ENCODE results near the gene TMEM45A. TPM values are rescaled to one million over a fixed set of nuclear protein-coding genes. Genes with fewer than 3 reads are reported as not detected.

The TMEM45A gene
- polyA plus RNA-seq, 1 of the 3 experiments (the other 2 are of a cell fraction) = 6.4 TPM

DNA sequence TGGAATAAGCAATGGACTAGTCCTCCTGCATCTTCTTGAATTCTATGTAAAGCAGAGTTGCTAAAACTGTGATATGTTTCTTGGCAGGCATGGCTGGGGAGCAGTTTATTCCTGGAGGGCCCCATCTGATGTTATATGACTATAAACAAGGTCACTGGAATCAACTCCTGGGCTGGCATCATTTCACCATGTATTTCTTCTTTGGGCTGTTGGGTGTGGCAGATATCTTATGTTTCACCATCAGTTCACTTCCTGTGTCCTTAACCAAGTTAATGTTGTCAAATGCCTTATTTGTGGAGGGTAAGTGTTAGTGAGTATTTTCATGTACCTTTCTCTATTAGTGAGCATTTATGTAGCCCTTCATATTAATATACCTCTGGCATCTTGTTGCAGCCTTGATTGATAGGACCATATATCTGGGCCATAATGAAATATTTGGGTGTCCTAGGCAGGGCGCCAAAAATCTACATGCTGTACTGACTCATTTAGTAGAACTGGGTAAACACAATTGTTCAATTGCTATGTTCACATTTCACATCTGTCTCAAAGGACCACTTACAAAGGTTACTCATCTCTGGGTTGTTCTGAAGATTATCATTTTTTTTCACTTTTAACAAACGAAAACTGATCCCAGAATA lies 64.4 kb downstream of the TMEM45A start (continued):
- no peak for TF ChIP-seq GABPA (IDR thresholded peaks at IDR 0.05; ENCODE audit: low read depth)
- no peak for TF ChIP-seq FOXM1 (IDR thresholded peaks at IDR 0.05; ENCODE audit: low read depth)
- TF ChIP-seq ZBTB33 (IDR thresholded peaks at IDR 0.05; ENCODE audit: borderline replicate concordance, low read depth) = no peak
- no peak for TF ChIP-seq RCOR1 (IDR thresholded peaks at IDR 0.05; ENCODE audit: low read length)
- TF ChIP-seq YY1 (IDR thresholded peaks at IDR 0.05; ENCODE audit: low read depth) = no peak
- no peak for TF ChIP-seq POLR2AphosphoS5 (IDR thresholded peaks at IDR 0.05; ENCODE audit: low read depth, low read length)
- TF ChIP-seq USF2 (IDR thresholded peaks at IDR 0.05; ENCODE audit: borderline replicate concordance, low read depth, low read length) = no peak

- H3K27ac ChIP-seq (ENCODE audit: low read depth in 2 of 2, low read length in 1 of 2) = no peak overlapping the region
- no peaks in the 10 kb centered on the region for H3K36me3 ChIP-seq (replicated peaks in 1 of 2; ENCODE audit: control insufficient read depth in 1 of 2, insufficient read depth in 2 of 2, low read length in 1 of 2)
- no peak for TF ChIP-seq CHD2 (IDR thresholded peaks at IDR 0.05; ENCODE audit: low read length, partially characterized antibody)
- TF ChIP-seq YY1 (IDR thresholded peaks at IDR 0.05; ENCODE audit: low read depth) = no peak
- no peak for TF ChIP-seq REST (IDR thresholded peaks at IDR 0.05; ENCODE audit: low read depth, low read length)
- TF ChIP-seq ELF1 (IDR thresholded peaks at IDR 0.05) = no peak
- TF ChIP-seq TAF1 (IDR thresholded peaks at IDR 0.05; ENCODE audit: borderline replicate concordance, low read depth, low read length) = no peak
- TF ChIP-seq MXI1 (IDR thresholded peaks at IDR 0.05; ENCODE audit: low read depth, low read length) = no peak
- TF ChIP-seq, protein P1, sequence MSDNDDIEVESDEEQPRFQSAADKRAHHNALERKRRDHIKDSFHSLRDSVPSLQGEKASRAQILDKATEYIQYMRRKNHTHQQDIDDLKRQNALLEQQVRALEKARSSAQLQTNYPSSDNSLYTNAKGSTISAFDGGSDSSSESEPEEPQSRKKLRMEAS (IDR thresholded peaks at IDR 0.05; ENCODE audit: low read depth) = no peak
- TF ChIP-seq FOXJ3 (CRISPR knock-in tag; IDR thresholded peaks at IDR 0.05) = no peak
- TF ChIP-seq GABPA (IDR thresholded peaks at IDR 0.05; ENCODE audit: low read depth) = no peak
- TF ChIP-seq IRF3 (IDR thresholded peaks at IDR 0.05; ENCODE audit: low read depth, low read length) = no peak
- TF ChIP-seq FOSL2 (IDR thresholded peaks at IDR 0.05; ENCODE audit: borderline replicate concordance, low read depth) = no peak
- no peak for TF ChIP-seq NRF1 (IDR thresholded peaks at IDR 0.05; ENCODE audit: low read depth, low read length)
- DNase-seq = no peak
- H3K9me3 ChIP-seq = no peaks in the 10 kb centered on the region
- H3K4me3 ChIP-seq (ENCODE audit: low read depth in 2 of 2, low read length in 1 of 2) = no peak overlapping the region
- no peak overlapping the region for H3K9ac ChIP-seq
- H3K4me1 ChIP-seq (ENCODE audit: control insufficient read depth in 1 of 2, insufficient read depth in 2 of 2, low read depth in 1 of 2, low read length in 1 of 2) = peaks cover 12 to 19% of the 10 kb centered on the region in 2 experiments
- 95% methylated on average over 7 of the region's 7 CpGs for WGBS (ENCODE audit: low lambda C conversion rate)
- H3F3A ChIP-seq (replicated peaks; ENCODE audit: insufficient read depth) = peaks cover 4% of the 10 kb centered on the region
- no peak overlapping the region for H3K4me2 ChIP-seq
- H3K27me3 ChIP-seq (ENCODE audit: insufficient read depth) = no peaks in the 10 kb centered on the region
- ChIA-PET CTCF (interaction anchor here (1.0 kb wide), 1 partner anchor 96 kb away, joined by 3 read pairs; no protein-coding TSS in a partner anchor), POLR2A (no interaction called here)
- no peaks in the 10 kb centered on the region for H4K20me1 ChIP-seq (ENCODE audit: insufficient read depth)
- H3K79me2 ChIP-seq (ENCODE audit: insufficient read depth) = no peaks in the 10 kb centered on the region
- no peaks in the 10 kb centered on the region for H3K9me2 ChIP-seq
- H2AFZ ChIP-seq (ENCODE audit: low read depth) = no peak overlapping the region
Observed at GRCh38 chr3:100558233-100558632, 65.8 kb downstream of the TMEM45A start.
